Measurements from ENCODE around the gene ACKR2. TPM values are rescaled to one million over a fixed set of nuclear protein-coding genes. Genes with fewer than 3 reads are reported as not detected.

The ACKR2 gene
- total and polyA plus RNA-seq, 7 experiments from 2014 or later: 0.45 to 1.1 (median 0.65) TPM; not detected in 2

- ATAC-seq (no peak), DNase-seq (no peak)
- H3K4me3 Mint-ChIP-seq: no peak overlapping the region
- H3K4me1 ChIP-seq (ENCODE audit: control insufficient read depth in 2 of 2, insufficient read depth in 2 of 2, low read length in 2 of 2): peaks cover 0 to 6% of the 10 kb centered on the region in 2 donors
- CTCF ChIA-PET: no interaction called here
- peaks cover 0 to 14% (median 10%) of the 10 kb centered on the region in 5 donors for H3K27me3 Mint-ChIP-seq
- no peak overlapping the region for H3K27ac Mint-ChIP-seq
- H3K36me3 Mint-ChIP-seq: peaks cover 20 to 54% (median 49%) of the 10 kb centered on the region in 5 donors
- intact Hi-C loops (cut with micrococcal nuclease): no loop called here
- no peak overlapping the region for H3K4me3 ChIP-seq (ENCODE audit: low read length)
- POLR2A ChIA-PET: no interaction called here
- H3K9me3 Mint-ChIP-seq: peaks cover 11 to 52% (median 38%) of the 10 kb centered on the region in 11 donors
- H3K27ac ChIP-seq (ENCODE audit: low read depth, low read length): no peak overlapping the region
- no peaks in the 10 kb centered on the region for H3K27me3 ChIP-seq (ENCODE audit: control insufficient read depth in 2 of 2, insufficient read depth in 2 of 2, low read length in 2 of 2)
- H3K4me1 Mint-ChIP-seq: peaks cover 0 to 14% (median 12%) of the 10 kb centered on the region in 7 donors
- H3K36me3 ChIP-seq (ENCODE audit: control insufficient read depth in 2 of 3, insufficient read depth in 3 of 3, low read length in 3 of 3): peaks cover 0 to 9% (median 0%) of the 10 kb centered on the region in 3 experiments
- H3K9me3 ChIP-seq (ENCODE audit: control insufficient read depth in 2 of 3, low read length in 3 of 3): peaks cover 0 to 30% (median 4%) of the 10 kb centered on the region in 3 experiments
These were observed 102.3 kb downstream of the ACKR2 start for GRCh38 chr3:42911551-42911950.

- H3K36me3 ChIP-seq (ENCODE audit: control insufficient read depth in 2 of 3, insufficient read depth in 3 of 3, low read length in 3 of 3): peaks cover 0 to 9% (median 0%) of the 10 kb centered on the region in 3 experiments
- no peak overlapping the region for H3K4me3 ChIP-seq (ENCODE audit: low read length)
- Mint-ChIP-seq H3K27ac (no peak overlapping the region), H3K27me3 (no peaks in the 10 kb centered on the region), H3K4me1 (no peaks in the 10 kb centered on the region), H3K36me3 (peaks cover 20 to 65% (median 44%) of the 10 kb centered on the region in 5 donors), H3K9me3 (peaks cover 14 to 85% (median 51%) of the 10 kb centered on the region in 11 donors), H3K4me3 (no peak overlapping the region)
- H3K27me3 ChIP-seq (ENCODE audit: control insufficient read depth in 2 of 2, insufficient read depth in 2 of 2, low read length in 2 of 2): no peaks in the 10 kb centered on the region
- no peak for DNase-seq
- intact Hi-C loops (cut with micrococcal nuclease): no loop called here
- ChIA-PET POLR2A (no interaction called here), CTCF (no interaction called here)
- ATAC-seq: no peak
- peaks cover 0 to 39% (median 4%) of the 10 kb centered on the region in 3 experiments for H3K9me3 ChIP-seq (ENCODE audit: control insufficient read depth in 2 of 3, low read length in 3 of 3)
- no peaks in the 10 kb centered on the region for H3K4me1 ChIP-seq (ENCODE audit: control insufficient read depth in 2 of 2, insufficient read depth in 2 of 2, low read length in 2 of 2)
- no peak overlapping the region for H3K27ac ChIP-seq (ENCODE audit: low read depth, low read length)
These were observed 105.7 kb downstream of the ACKR2 start for GRCh38 chr3:42914771-42915515.

Other genes starting within 250 kb of the ACKR2 start
- gene SEC22C, start 227.5 kb upstream of the ACKR2 start, total RNA-seq: 10 to 100 TPM; 39.7 to 54.8 (median 51.3) TPM
- 10 to 100 TPM; 38.0 to 50.4 TPM for gene SEC22C, start 227.5 kb upstream of the ACKR2 start, polyA plus RNA-seq
- gene SS18L2, start 218.6 kb upstream of the ACKR2 start, total RNA-seq: 10 to 100 TPM; 31.3 to 60.9 (median 38.9) TPM
- 100 to 1,000 TPM in 1 of 2 donors, 10 to 100 TPM in 1; 75.6 to 117 TPM for gene SS18L2, start 218.6 kb upstream of the ACKR2 start, polyA plus RNA-seq
- gene NKTR, start 208.8 kb upstream of the ACKR2 start, total RNA-seq: 100 to 1,000 TPM; 110 to 275 (median 238) TPM
- 10 to 100 TPM; 10.9 to 12.0 TPM for gene NKTR, start 208.8 kb upstream of the ACKR2 start, polyA plus RNA-seq
- gene ZBTB47, start 155.7 kb upstream of the ACKR2 start, total RNA-seq: 1 to 10 TPM in 4 of 5 experiments, under 1 TPM in 1; 0.38 to 3.8 (median 1.6) TPM
- not detected for gene ZBTB47, start 155.7 kb upstream of the ACKR2 start, polyA plus RNA-seq
- gene KLHL40, start 123.9 kb upstream of the ACKR2 start, total RNA-seq: not detected
- gene KLHL40, start 123.9 kb upstream of the ACKR2 start, polyA plus RNA-seq: not detected
- not detected for gene HHATL, start 106.6 kb upstream of the ACKR2 start, total RNA-seq
- not detected for gene HHATL, start 106.6 kb upstream of the ACKR2 start, polyA plus RNA-seq
- gene CCDC13, start 36.2 kb upstream of the ACKR2 start, total RNA-seq: 1 to 10 TPM in 1 of 5 experiments, under 1 TPM in 4; 0.34 to 1.5 (median 0.70) TPM
- gene CCDC13, start 36.2 kb upstream of the ACKR2 start, polyA plus RNA-seq: not detected
- gene HIGD1A, start 5.0 kb upstream of the ACKR2 start, total RNA-seq: 10 to 100 TPM; 15.3 to 65.9 (median 23.6) TPM
- gene HIGD1A, start 5.0 kb upstream of the ACKR2 start, polyA plus RNA-seq: 10 to 100 TPM; 52.6 to 79.6 TPM
- gene CYP8B1, start 66.4 kb downstream of the ACKR2 start, total RNA-seq: not detected
- gene CYP8B1, start 66.4 kb downstream of the ACKR2 start, polyA plus RNA-seq: not detected
- 10 to 100 TPM in 1 of 5 experiments, 1 to 10 TPM in 3, under 1 TPM in 1; 0.12 to 10.4 (median 5.6) TPM for gene ZNF662, start 96.7 kb downstream of the ACKR2 start, total RNA-seq
- gene ZNF662, start 96.7 kb downstream of the ACKR2 start, polyA plus RNA-seq: under 1 TPM; 0.15 to 0.43 TPM
- under 1 TPM in 2 of 5 experiments, not detected in 3; 0.20 to 0.24 TPM for gene GASK1A, start 169.9 kb downstream of the ACKR2 start, total RNA-seq
- under 1 TPM in 1 of 2 donors, not detected in 1; 0.21 TPM for gene GASK1A, start 169.9 kb downstream of the ACKR2 start, polyA plus RNA-seq